IMR-90 (cell line): ENCODE results near the gene ZFP36L1. TPM values are rescaled to one million over a fixed set of nuclear protein-coding genes. Genes with fewer than 3 reads are reported as not detected.

Experiments
- ATAC-seq: fragments of 200-7000 bp; cut with Tn5 transposase; 2 replicates; pipeline ENCODE4 v1.9.1; 2020; ENCODE audit warnings: low read depth, mild to moderate bottlenecking, moderate library complexity
- BruUV-seq: library from RNA; stranded (reverse); fragments of 400-500 nt; replicated peaks from 2 replicates; lab custom pipeline; 2021; lab: Mats Ljungman, UMichigan
- CTCF ChIA-PET: fragments of 300-600 bp; formaldehyde crosslinking; extraction: SDS; loops from one replicate; lab custom pipeline; 2021; ENCODE audit warnings: antibody characterized with exemption; lab: Yijun Ruan, JAX
- POLR2A ChIA-PET: fragments of 300-600 bp; sonication (Branson Sonifier 250); formaldehyde crosslinking; loops from one replicate; lab custom pipeline; 2022; ENCODE audit warnings: antibody characterized with exemption; ENCODE audit not compliant: unreplicated experiment; lab: Charles Lee
- DNase-seq: peaks from one replicate; pipeline ENCODE4 v3.0.0; 2013
- H2AFZ ChIP-seq: replicated peaks from 2 replicates; pipeline ENCODE3; 2013; ENCODE audit warnings: low read length, mild to moderate bottlenecking; ENCODE audit not compliant: poor library complexity
- H2AK5ac ChIP-seq: 2 replicates; pipeline ENCODE4 v1.6.1; 2013; ENCODE audit warnings: low read depth, low read length, inconsistent platforms
- H2AK9ac ChIP-seq: replicated peaks from 2 replicates; pipeline ENCODE3; 2013; ENCODE audit warnings: mild to moderate bottlenecking, low read depth, low read length, moderate library complexity; ENCODE audit not compliant: poor library complexity
- H2BK120ac ChIP-seq: 2 replicates; pipeline ENCODE4 v1.6.1; 2013; ENCODE audit warnings: low read depth, low read length, inconsistent platforms
- H2BK15ac ChIP-seq: 3 replicates; pipeline ENCODE4 v1.6.1; 2013; ENCODE audit warnings: low read depth, low read length, inconsistent platforms
- H2BK20ac ChIP-seq: 2 replicates; pipeline ENCODE4 v1.6.1; 2013; ENCODE audit warnings: low read depth, mild to moderate bottlenecking, inconsistent platforms, low read length, moderate library complexity
- H2BK5ac ChIP-seq: 2 replicates; pipeline ENCODE4 v1.6.1; 2013; ENCODE audit warnings: mild to moderate bottlenecking, low read depth, low read length, inconsistent platforms; ENCODE audit not compliant: poor library complexity, severe bottlenecking
- H3K14ac ChIP-seq: replicated peaks from 2 replicates; pipeline ENCODE4 v1.6.1; 2013; ENCODE audit warnings: low read depth, low read length, inconsistent platforms
- H3K18ac ChIP-seq: 2 replicates; pipeline ENCODE4 v1.6.1; 2013; ENCODE audit warnings: low read depth, low read length, control low read depth
- H3K23ac ChIP-seq: 2 replicates; pipeline ENCODE4 v1.6.1; 2013; ENCODE audit warnings: low read depth, low read length, inconsistent platforms
- H3K27ac ChIP-seq: 2 replicates; pipeline ENCODE4 v1.5.1; 2013; ENCODE audit warnings: mild to moderate bottlenecking, control low read depth, low read length; ENCODE audit not compliant: insufficient read depth
- H3K27me3 ChIP-seq: 2 replicates; pipeline ENCODE4 v1.6.1; 2013; ENCODE audit warnings: low read length; ENCODE audit not compliant: control insufficient read depth, insufficient read depth
- H3K36me3 ChIP-seq: 2 replicates; pipeline ENCODE4 v1.6.1; 2013; ENCODE audit warnings: low read length, mixed read lengths; ENCODE audit not compliant: control insufficient read depth, insufficient read depth
- H3K4ac ChIP-seq: 2 replicates; pipeline ENCODE4 v1.6.1; 2013; ENCODE audit warnings: low read depth, low read length, inconsistent platforms
- H3K4me1 ChIP-seq: 2 replicates; pipeline ENCODE4 v1.6.1; 2013; ENCODE audit warnings: low read length, mixed read lengths; ENCODE audit not compliant: control insufficient read depth, insufficient read depth
- H3K4me2 ChIP-seq: 2 replicates; pipeline ENCODE4 v1.6.1; 2013; ENCODE audit warnings: low read depth, mild to moderate bottlenecking, control low read depth, low read length, moderate library complexity
- H3K4me3 ChIP-seq: 2 replicates; pipeline ENCODE4 v1.5.1; 2013; ENCODE audit warnings: low read depth, mild to moderate bottlenecking, control low read depth, low read length, moderate library complexity; ENCODE audit not compliant: insufficient read depth
- H3K56ac ChIP-seq: 2 replicates; pipeline ENCODE4 v1.6.1; 2013; ENCODE audit warnings: low read length, inconsistent platforms; ENCODE audit not compliant: insufficient read depth; ENCODE audit errors: extremely low read depth
- H3K79me1 ChIP-seq, 2 experiments: 2 replicates each; pipeline ENCODE4 v1.6.1; 2013; ENCODE audit warnings: low read length in 2 of 2, inconsistent platforms in 1 of 2, low read depth in 1 of 2
- H3K9ac ChIP-seq: 2 replicates; pipeline ENCODE4 v1.6.1; 2013; ENCODE audit warnings: low read depth, low read length, control low read depth
- H3K9me1 ChIP-seq: 2 replicates; pipeline ENCODE4 v1.6.1; 2013; ENCODE audit warnings: low read length, inconsistent platforms; ENCODE audit not compliant: insufficient read depth
- H3K9me3 ChIP-seq: 2 replicates; pipeline ENCODE4 v1.6.1; 2013; ENCODE audit warnings: low read length; ENCODE audit not compliant: control insufficient read depth, insufficient read depth
- H4K20me1 ChIP-seq: 2 replicates; pipeline ENCODE4 v1.6.1; 2013; ENCODE audit warnings: low read length, inconsistent platforms; ENCODE audit not compliant: insufficient read depth
- H4K5ac ChIP-seq: 2 replicates; pipeline ENCODE4 v1.6.1; 2013; ENCODE audit warnings: mild to moderate bottlenecking, low read depth, low read length, control low read depth
- H4K8ac ChIP-seq, 2 experiments: 2 replicates each; pipeline ENCODE4 v1.6.1; 2013; ENCODE audit warnings: low read depth in 2 of 2, low read length in 2 of 2, control low read depth in 1 of 2, inconsistent platforms in 1 of 2
- H4K91ac ChIP-seq: 2 replicates; pipeline ENCODE4 v1.6.1; 2013; ENCODE audit warnings: low read depth, low read length, inconsistent platforms; ENCODE audit not compliant: insufficient read depth
- BHLHE40 ChIP-seq: fragments of 150-350 bp; IDR thresholded peaks from 2 replicates; pipeline ENCODE4 v1.6.1; 2016; ENCODE audit warnings: mild to moderate bottlenecking, low read depth, low read length
- CEBPB ChIP-seq: IDR thresholded peaks from 2 replicates; pipeline ENCODE4 v1.6.1; 2012; ENCODE audit warnings: low read depth, low read length, improper control_type of control experiment
- CHD1 ChIP-seq: IDR thresholded peaks from 2 replicates; pipeline ENCODE4 v1.6.1; 2012; ENCODE audit warnings: low read depth, low read length, improper control_type of control experiment
- FOS ChIP-seq: fragments of 150-350 bp; IDR thresholded peaks from 2 replicates; pipeline ENCODE4 v1.6.1; 2016; ENCODE audit warnings: low read depth, low read length
- MAZ ChIP-seq: IDR thresholded peaks from 2 replicates; pipeline ENCODE4 v1.6.1; 2012; ENCODE audit warnings: low read depth, mild to moderate bottlenecking, low read length, improper control_type of control experiment, moderate library complexity, borderline replicate concordance
- MXI1 ChIP-seq: IDR thresholded peaks from 2 replicates; pipeline ENCODE4 v1.6.1; 2012; ENCODE audit warnings: low read depth, mild to moderate bottlenecking, low read length, moderate library complexity, borderline replicate concordance
- NFE2L2 ChIP-seq: fragments of 150-350 bp; IDR thresholded peaks from 2 replicates; pipeline ENCODE4 v1.6.1; 2016; ENCODE audit warnings: low read depth, mild to moderate bottlenecking, low read length
- POLR2A ChIP-seq: IDR thresholded peaks from 2 replicates; pipeline ENCODE4 v1.6.1; 2012; ENCODE audit warnings: mild to moderate bottlenecking, low read depth, low read length
- RAD21 ChIP-seq: IDR thresholded peaks from 2 replicates; pipeline ENCODE4 v1.6.1; 2012; ENCODE audit warnings: low read length, improper control_type of control experiment
- RFX5 ChIP-seq: IDR thresholded peaks from 2 replicates; pipeline ENCODE4 v1.8.0; 2012; ENCODE audit warnings: low read depth, mild to moderate bottlenecking, low read length, moderate library complexity
- SMC3 ChIP-seq: fragments of 150-350 bp; IDR thresholded peaks from 2 replicates; pipeline ENCODE4 v1.6.1; 2016; ENCODE audit warnings: low read depth, mild to moderate bottlenecking, antibody characterized with exemption, low read length, moderate library complexity
- WGBS, 2 experiments: methylation state at CpG; one replicate each; pipeline versions ENCODE4 v1.1.5 to v1.1.7; 2013; ENCODE audit warnings: missing lambda C conversion rate in 2 of 2; ENCODE audit not compliant: insufficient read length in 1 of 2; ENCODE audit errors: extremely low coverage in 2 of 2; 5-methylcytosine and 5-hydroxymethylcytosine counted together
- dilution Hi-C: fragments of 300-500 bp; cut with HindIII; formaldehyde crosslinking; loops from one replicate; pipeline ENCODE4 v1.14.3; 2018; ENCODE audit warnings: low sequenced_read_pairs; ENCODE audit not compliant: unreplicated experiment
- in situ Hi-C: fragments of 300-500 bp; cut with MboI; formaldehyde crosslinking; loops from 3 replicates; pipeline ENCODE4 v1.14.3; 2019; ENCODE audit warnings: low sequenced_read_pairs, inconsistent platforms, mixed read lengths
- intact Hi-C: fragments of 100-400 bp; cut with micrococcal nuclease; formaldehyde crosslinking; loops from 2 replicates; pipeline ENCODE4 v1.10.0; 2022
- polyA plus RNA-seq, 3 experiments: library from polyadenylated mRNA; depleted of rRNA; stranded (reverse); fragments of >200 nt; gene quantifications; 2 replicates each; pipeline ENCODE4 v1.2.3, GENCODE V29; 2012; ENCODE audit warnings: low replicate concordance in 1 of 3
- total RNA-seq: library from RNA; depleted of rRNA; stranded (reverse); fragments of >200 nt; gene quantifications from 2 replicates; pipeline ENCODE4 v1.2.3, GENCODE V29; 2012
- TF ChIP-seq, protein P1 (sequence below): conservative IDR thresholded peaks from 2 replicates; pipeline ENCODE4 v1.5.1; 2012; ENCODE audit warnings: mild to moderate bottlenecking, low read depth, low read length, improper control_type of control experiment
- TF ChIP-seq, protein P2 (sequence below): fragments of 150-350 bp; IDR thresholded peaks from 2 replicates; pipeline ENCODE4 v1.6.1; 2017; ENCODE audit warnings: mild to moderate bottlenecking, antibody characterized with exemption, low read length, low read depth

The ZFP36L1 gene
- total and polyA plus RNA-seq, 2 of the 4 experiments (the other 2 are of a cell fraction), result 6.5 to 140 TPM

DNA sequence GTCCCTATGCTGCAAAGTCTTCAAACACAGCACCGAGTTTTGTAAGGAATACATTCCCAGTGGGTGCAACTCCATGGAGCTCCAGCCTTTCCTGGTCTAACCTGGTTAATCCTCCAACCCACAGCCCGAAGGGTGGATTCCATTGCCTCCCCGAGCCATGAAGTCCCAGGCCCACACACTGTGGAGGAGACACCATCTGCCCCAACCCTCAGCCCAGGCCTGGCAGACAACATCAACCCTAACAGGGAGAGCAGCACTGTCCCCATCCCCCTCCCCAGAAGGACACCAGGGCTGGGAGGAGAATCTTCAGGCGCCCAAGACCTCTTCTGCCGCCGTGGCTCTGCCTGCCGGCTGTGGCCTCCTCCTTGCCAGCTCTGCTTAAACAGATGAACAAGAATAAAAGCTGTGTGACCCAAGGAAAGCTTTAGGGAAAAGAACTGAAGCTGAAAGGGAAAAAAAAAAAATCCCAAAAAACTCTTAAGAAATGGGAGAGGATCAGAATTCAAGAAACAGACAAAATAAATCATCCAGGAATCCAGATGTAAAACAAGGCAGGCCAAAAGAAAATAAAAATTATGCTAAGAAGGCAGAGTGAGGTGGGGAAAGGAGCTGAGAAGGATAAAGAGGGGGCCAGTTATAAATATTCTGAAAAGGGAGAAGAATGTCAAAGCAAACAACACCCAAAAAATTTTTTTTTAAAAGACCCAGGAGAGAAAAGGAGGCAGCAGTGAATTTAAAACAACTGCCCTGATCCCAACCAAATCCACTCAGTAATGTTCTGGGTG, 16.0 kb upstream of the ZFP36L1 start:
- no peak overlapping the region for H3K4me2 ChIP-seq
- H4K8ac ChIP-seq, result peak overlapping the region; percentile 16 to 59; a peak in 2 of 4 replicates
- peak overlapping the region; percentile 55 for H3K14ac ChIP-seq
- H2BK5ac ChIP-seq, result peak overlapping the region; percentile 32
- H3K4ac ChIP-seq, result peak overlapping the region; percentile 92
- H2BK15ac ChIP-seq, result peak overlapping the region; percentile 90; the same call in 2 of the 3 replicates
- peak overlapping the region; percentile 12 for H2AFZ ChIP-seq
- peak overlapping the region; percentile 90 for H2AK5ac ChIP-seq
- 100% methylated on average over 2 of the region's 7 CpGs; no CpG with 5 or more reads in 1 of the 2 experiments for WGBS, 2 experiments
- intact Hi-C loops (no loop called here), in situ Hi-C loops (no loop called here), dilution Hi-C loops (no loop called here)
- H4K20me1 ChIP-seq, result no peaks in the 10 kb centered on the region
- ATAC-seq (no peak), DNase-seq (no peak)
- peak overlapping the region; percentile 75 for H4K91ac ChIP-seq
- H3K36me3 ChIP-seq, result no peaks in the 10 kb centered on the region
- H2AK9ac ChIP-seq, result no peak overlapping the region
- no peak overlapping the region for H3K4me3 ChIP-seq
- peak overlapping the region; percentile 71; the same call in 1 of the 2 replicates for H3K27ac ChIP-seq
- H3K23ac ChIP-seq, result peak overlapping the region; percentile 62; the same call in 1 of the 2 replicates
- POLR2A ChIA-PET, result interaction anchor here (0.8 to 2.2 kb wide), 2 partner anchors 16 to 68 kb away, joined by 5 to 21 read pairs; partner anchors contain the start of gene ZFP36L1
- peaks cover 24% of the 10 kb centered on the region for H3K4me1 ChIP-seq
- CTCF ChIA-PET, result interaction anchor here (0.6 to 1.7 kb wide), 3 partner anchors 16 to 1374 kb away, joined by 3 read pairs; partner anchors contain the start of gene ZFP36L1
- H2BK20ac ChIP-seq, result peak overlapping the region; percentile 90; the same call in 1 of the 2 replicates
- H3K56ac ChIP-seq, result no peak overlapping the region
- H3K18ac ChIP-seq, result peak overlapping the region; percentile 25
- no peak overlapping the region; the same call in 1 of the 2 replicates for H3K9ac ChIP-seq
- BruUV-seq, result no TSS peak
- peak overlapping the region; percentile 99 for H2BK120ac ChIP-seq
- peaks cover 12% of the 10 kb centered on the region for H3K9me1 ChIP-seq
- H3K9me3 ChIP-seq, result 0 out of 2 replicates have a peak, but pooled peaks cover 2% of the 10 kb centered on the region
- peak overlapping the region; percentile 62; the same call in 1 of the 2 replicates for H4K5ac ChIP-seq
- no peaks in the 10 kb centered on the region for H3K27me3 ChIP-seq
- peaks cover 0 to 33% of the 10 kb centered on the region in 2 experiments; a peak in 3 of 4 replicates for H3K79me1 ChIP-seq
- TF ChIP-seq CHD1 (no peak), RAD21 (no peak), MXI1 (no peak), FOS (no peak), POLR2A (no peak), MAZ (no peak), BHLHE40 (no peak), RFX5 (no peak), NFE2L2 (no peak), SMC3 (no peak), CEBPB (no peak)
- TF ChIP-seq, protein P1, sequence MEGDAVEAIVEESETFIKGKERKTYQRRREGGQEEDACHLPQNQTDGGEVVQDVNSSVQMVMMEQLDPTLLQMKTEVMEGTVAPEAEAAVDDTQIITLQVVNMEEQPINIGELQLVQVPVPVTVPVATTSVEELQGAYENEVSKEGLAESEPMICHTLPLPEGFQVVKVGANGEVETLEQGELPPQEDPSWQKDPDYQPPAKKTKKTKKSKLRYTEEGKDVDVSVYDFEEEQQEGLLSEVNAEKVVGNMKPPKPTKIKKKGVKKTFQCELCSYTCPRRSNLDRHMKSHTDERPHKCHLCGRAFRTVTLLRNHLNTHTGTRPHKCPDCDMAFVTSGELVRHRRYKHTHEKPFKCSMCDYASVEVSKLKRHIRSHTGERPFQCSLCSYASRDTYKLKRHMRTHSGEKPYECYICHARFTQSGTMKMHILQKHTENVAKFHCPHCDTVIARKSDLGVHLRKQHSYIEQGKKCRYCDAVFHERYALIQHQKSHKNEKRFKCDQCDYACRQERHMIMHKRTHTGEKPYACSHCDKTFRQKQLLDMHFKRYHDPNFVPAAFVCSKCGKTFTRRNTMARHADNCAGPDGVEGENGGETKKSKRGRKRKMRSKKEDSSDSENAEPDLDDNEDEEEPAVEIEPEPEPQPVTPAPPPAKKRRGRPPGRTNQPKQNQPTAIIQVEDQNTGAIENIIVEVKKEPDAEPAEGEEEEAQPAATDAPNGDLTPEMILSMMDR, result no peak
- TF ChIP-seq, protein P2, sequence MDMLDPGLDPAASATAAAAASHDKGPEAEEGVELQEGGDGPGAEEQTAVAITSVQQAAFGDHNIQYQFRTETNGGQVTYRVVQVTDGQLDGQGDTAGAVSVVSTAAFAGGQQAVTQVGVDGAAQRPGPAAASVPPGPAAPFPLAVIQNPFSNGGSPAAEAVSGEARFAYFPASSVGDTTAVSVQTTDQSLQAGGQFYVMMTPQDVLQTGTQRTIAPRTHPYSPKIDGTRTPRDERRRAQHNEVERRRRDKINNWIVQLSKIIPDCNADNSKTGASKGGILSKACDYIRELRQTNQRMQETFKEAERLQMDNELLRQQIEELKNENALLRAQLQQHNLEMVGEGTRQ, result no peak
